Measurements from ENCODE around the gene HIP1R. TPM values are rescaled to one million over a fixed set of nuclear protein-coding genes. Genes with fewer than 3 reads are reported as not detected.
"Not testable (repeated sequence)": the region's sequence is repeated elsewhere in the genome, so short reads cannot be mapped to it uniquely, and the experiment has no call there.

The HIP1R gene
- total and polyA plus RNA-seq, 11 donors, result 14.9 to 49.5 (median 19.6) TPM

- no peaks in the 10 kb centered on the region for H3K4me1 ChIP-seq
- intact Hi-C loops (cut with DNase I), result loop anchor here in 5 of 10 donors (5.0 to 10.0 kb wide), 4 partner anchors 45 to 435 kb away; partner anchors contain the start of genes MPHOSPH9 (in 2 of the 5) and MTRFR (in 2 of the 5)
- no peak overlapping the region for H3K4me3 ChIP-seq
- no peaks in the 10 kb centered on the region for H3K9me3 ChIP-seq
- no peak for TF ChIP-seq POLR2A (IDR thresholded peaks at IDR 0.05)
- TF ChIP-seq, protein P1, sequence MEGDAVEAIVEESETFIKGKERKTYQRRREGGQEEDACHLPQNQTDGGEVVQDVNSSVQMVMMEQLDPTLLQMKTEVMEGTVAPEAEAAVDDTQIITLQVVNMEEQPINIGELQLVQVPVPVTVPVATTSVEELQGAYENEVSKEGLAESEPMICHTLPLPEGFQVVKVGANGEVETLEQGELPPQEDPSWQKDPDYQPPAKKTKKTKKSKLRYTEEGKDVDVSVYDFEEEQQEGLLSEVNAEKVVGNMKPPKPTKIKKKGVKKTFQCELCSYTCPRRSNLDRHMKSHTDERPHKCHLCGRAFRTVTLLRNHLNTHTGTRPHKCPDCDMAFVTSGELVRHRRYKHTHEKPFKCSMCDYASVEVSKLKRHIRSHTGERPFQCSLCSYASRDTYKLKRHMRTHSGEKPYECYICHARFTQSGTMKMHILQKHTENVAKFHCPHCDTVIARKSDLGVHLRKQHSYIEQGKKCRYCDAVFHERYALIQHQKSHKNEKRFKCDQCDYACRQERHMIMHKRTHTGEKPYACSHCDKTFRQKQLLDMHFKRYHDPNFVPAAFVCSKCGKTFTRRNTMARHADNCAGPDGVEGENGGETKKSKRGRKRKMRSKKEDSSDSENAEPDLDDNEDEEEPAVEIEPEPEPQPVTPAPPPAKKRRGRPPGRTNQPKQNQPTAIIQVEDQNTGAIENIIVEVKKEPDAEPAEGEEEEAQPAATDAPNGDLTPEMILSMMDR (IDR thresholded peaks at IDR 0.05), result no peak
- H3K27me3 ChIP-seq, result no peaks in the 10 kb centered on the region
- no peak overlapping the region for H3K27ac ChIP-seq
- ATAC-seq, result no peak
- no peaks in the 10 kb centered on the region for H3K36me3 ChIP-seq
- DNase-seq, result no peak
- 78 to 94% (median 88%) methylated on average over 13 of the region's 13 CpGs for WGBS, 4 donors
These were observed 35.5 kb upstream of the HIP1R start for GRCh38 chr12:122799641-122800243.

GRCh38 chr12:122803937-122804336 is 31.3 kb upstream of the HIP1R start:
- 82 to 85% (median 84%) methylated on average over 7 of the region's 7 CpGs for WGBS, 4 donors
- ATAC-seq, result no peak
- TF ChIP-seq POLR2A (IDR thresholded peaks at IDR 0.05), result no peak
- TF ChIP-seq, protein P1 (IDR thresholded peaks at IDR 0.05), result no peak

DNA sequence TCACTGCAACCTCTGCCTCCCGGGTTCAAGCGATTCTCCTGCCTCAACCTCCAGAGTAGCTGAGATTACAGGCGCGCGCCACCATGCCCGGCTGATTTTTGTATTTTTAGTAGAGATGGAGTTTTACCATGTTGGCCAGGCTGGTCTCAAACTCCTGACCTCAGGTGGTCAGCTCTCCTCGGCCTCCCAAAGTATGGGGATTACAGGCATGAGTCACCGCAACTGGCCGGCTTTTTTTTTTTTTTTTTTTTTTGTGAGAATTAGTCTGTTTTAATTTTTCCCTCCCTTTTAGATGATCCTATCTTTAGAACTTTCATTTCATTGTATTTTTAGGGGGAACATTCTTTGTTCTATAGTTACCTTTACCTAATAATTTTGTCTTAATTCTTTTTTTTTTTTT is 30.3 kb upstream of the HIP1R start:
- ATAC-seq; H3K36me3 ChIP-seq; H3K9me3 ChIP-seq; H3K4me1 ChIP-seq; DNase-seq; H3K27ac ChIP-seq; intact Hi-C loops (cut with DNase I); H3K4me3 ChIP-seq; H3K27me3 ChIP-seq: not testable (repeated sequence)
- WGBS, 4 donors, result 93 to 97% (median 96%) methylated on average over 9 of the region's 9 CpGs

More at GRCh38 chr12:122803937-122804336, 31.3 kb upstream of the HIP1R start:
- Histone ChIP-seq H3K4me3 (no peak overlapping the region), H3K27ac (no peak overlapping the region), H3K27me3 (no peaks in the 10 kb centered on the region), H3K36me3 (no peaks in the 10 kb centered on the region), H3K9me3 (no peaks in the 10 kb centered on the region), H3K4me1 (no peaks in the 10 kb centered on the region)
- intact Hi-C loops (cut with DNase I), result no loop called here
- DNase-seq, result no peak

- DNase-seq, result no peak
- TF ChIP-seq POLR2A (IDR thresholded peaks at IDR 0.05), result no peak
- TF ChIP-seq, protein P1 (IDR thresholded peaks at IDR 0.05), result no peak
- no peak for ATAC-seq
- H3K4me3 ChIP-seq, result no peak overlapping the region
- intact Hi-C loops (cut with DNase I), result no loop called here
- WGBS, 4 donors, result 87 to 97% (median 92%) methylated on average over 1 of the region's 1 CpG
- H3K27me3 ChIP-seq, result no peaks in the 10 kb centered on the region
- H3K9me3 ChIP-seq, result no peaks in the 10 kb centered on the region
- no peaks in the 10 kb centered on the region for H3K4me1 ChIP-seq
- no peak overlapping the region for H3K27ac ChIP-seq
- H3K36me3 ChIP-seq, result no peaks in the 10 kb centered on the region
These were observed 27.6 kb upstream of the HIP1R start for GRCh38 chr12:122807651-122808050.

- WGBS, 4 donors, result 65 to 74% (median 67%) methylated on average over 3 of the region's 3 CpGs
- H3K36me3 ChIP-seq, result no peaks in the 10 kb centered on the region
- no peaks in the 10 kb centered on the region for H3K27me3 ChIP-seq
- no peak overlapping the region for H3K4me3 ChIP-seq
- intact Hi-C loops (cut with DNase I), result no loop called here
- no peak overlapping the region for H3K27ac ChIP-seq
- no peak for TF ChIP-seq POLR2A (IDR thresholded peaks at IDR 0.05)
- TF ChIP-seq, protein P1 (IDR thresholded peaks at IDR 0.05), result no peak
- DNase-seq (no peak), ATAC-seq (no peak)
- H3K9me3 ChIP-seq, result no peaks in the 10 kb centered on the region
- no peaks in the 10 kb centered on the region for H3K4me1 ChIP-seq
These were observed 23.5 kb upstream of the HIP1R start for GRCh38 chr12:122811777-122812176.

All from heart left ventricle (tissue), 16 donors.